ENCODE data around the gene HOXB5.

The HOXB5 gene

GRCh38 chr17:48551214-48551555 is 42.4 kb downstream of the HOXB5 start:
- H3K4me3 ChIP-seq (ENCODE audit: low read depth, low read length), result no peak overlapping the region

GRCh38 chr17:48550502-48551213 is 42.9 kb downstream of the HOXB5 start:
- H3K4me3 ChIP-seq (ENCODE audit: low read depth, low read length), result no peak overlapping the region

- H3K4me3 ChIP-seq (ENCODE audit: low read depth, low read length), result no peak overlapping the region
These were observed 43.6 kb downstream of the HOXB5 start for GRCh38 chr17:48549914-48550501.

- no peak overlapping the region for H3K4me3 ChIP-seq (ENCODE audit: low read depth, low read length)
These were observed 44.3 kb downstream of the HOXB5 start for GRCh38 chr17:48549281-48549630.

GRCh38 chr17:48548523-48549280 is 44.9 kb downstream of the HOXB5 start:
- no peak overlapping the region for H3K4me3 ChIP-seq (ENCODE audit: low read depth, low read length)

- H3K4me3 ChIP-seq (ENCODE audit: low read depth, low read length), result no peak overlapping the region
These were observed 45.6 kb downstream of the HOXB5 start for GRCh38 chr17:48547808-48548522.

- H3K4me3 ChIP-seq (ENCODE audit: low read depth, low read length), result no peak overlapping the region
These were observed 46.4 kb downstream of the HOXB5 start for GRCh38 chr17:48546924-48547807.

GRCh38 chr17:48546137-48546923 is 47.2 kb downstream of the HOXB5 start:
- no peak overlapping the region for H3K4me3 ChIP-seq (ENCODE audit: low read depth, low read length)

- H3K4me3 ChIP-seq (ENCODE audit: low read depth, low read length), result no peak overlapping the region
These were observed 48.0 kb downstream of the HOXB5 start for GRCh38 chr17:48545539-48545938.

GRCh38 chr17:48545022-48545375 is 48.6 kb downstream of the HOXB5 start, which contains the start of gene HOXB2:
HOXB2 (minus strand) TSS chr17:48545109; CDS start chr17:48544911, 198 bp downstream.
- no peak within 1 kb of the TSS for H3K4me3 ChIP-seq (ENCODE audit: low read depth, low read length)

- H3K4me3 ChIP-seq (ENCODE audit: low read depth, low read length), result no peak overlapping the region
These were observed 49.1 kb downstream of the HOXB5 start for GRCh38 chr17:48544349-48545021.

GRCh38 chr17:48543854-48544348 is 49.7 kb downstream of the HOXB5 start:
- H3K4me3 ChIP-seq (ENCODE audit: low read depth, low read length), result no peak overlapping the region

GRCh38 chr17:48543107-48543853 is 50.3 kb downstream of the HOXB5 start:
- H3K4me3 ChIP-seq (ENCODE audit: low read depth, low read length), result peak overlapping the region; percentile 8

- H3K4me3 ChIP-seq (ENCODE audit: low read depth, low read length), result no peak overlapping the region
These were observed 50.9 kb downstream of the HOXB5 start for GRCh38 chr17:48542698-48543106.

- no peak overlapping the region for H3K4me3 ChIP-seq (ENCODE audit: low read depth, low read length)
These were observed 51.4 kb downstream of the HOXB5 start for GRCh38 chr17:48542114-48542656.

GRCh38 chr17:48541577-48542113 is 51.9 kb downstream of the HOXB5 start:
- peak overlapping the region; percentile 33 for H3K4me3 ChIP-seq (ENCODE audit: low read depth, low read length)
